Measurements from ENCODE around the gene TMEM204.

GRCh38 chr16:1526608-1527555, 6.6 kb upstream of the TMEM204 start:
- TF ChIP-seq CTCF (IDR thresholded peaks at IDR 0.05) (no peak), POLR2A (IDR thresholded peaks at IDR 0.05) (no peak), EP300 (IDR thresholded peaks at IDR 0.05) (no peak)
